ENCODE results near the gene SKAP2.

Gene SKAP2

GRCh38 chr7:26792576-26792975 is 71.8 kb downstream of the SKAP2 start:
- Histone ChIP-seq H3K4me3 (ENCODE audit: insufficient read length, low read depth) (no peak overlapping the region), H3K4me1 (ENCODE audit: insufficient read depth, insufficient read length) (no peaks in the 10 kb centered on the region), H3K9ac (ENCODE audit: insufficient read length, low read depth) (no peak overlapping the region), H3K9me3 (ENCODE audit: insufficient read depth, low read length) (no peaks in the 10 kb centered on the region), H3K36me3 (ENCODE audit: insufficient read depth, insufficient read length, low read length) (no peaks in the 10 kb centered on the region), H3K27me3 (ENCODE audit: insufficient read depth, insufficient read length) (no peaks in the 10 kb centered on the region)
- TF ChIP-seq SUZ12 (IDR thresholded peaks at IDR 0.05; ENCODE audit: extremely low read depth, insufficient read depth, insufficient read length) = no peak
- no peak for TF ChIP-seq YY1 (IDR thresholded peaks at IDR 0.05; ENCODE audit: insufficient read depth, insufficient read length)
- no peak for TF ChIP-seq ZNF274 (IDR thresholded peaks at IDR 0.05; ENCODE audit: low read depth, low read length)
- DNase-seq (ENCODE audit: low read depth, low spot score) = no peak

GRCh38 chr7:26792006-26792405 is 72.4 kb downstream of the SKAP2 start:
- no peaks in the 10 kb centered on the region for H3K27me3 ChIP-seq (ENCODE audit: insufficient read depth, insufficient read length)
- H3K4me1 ChIP-seq (ENCODE audit: insufficient read depth, insufficient read length) = no peaks in the 10 kb centered on the region
- no peak for DNase-seq (ENCODE audit: low read depth, low spot score)
- no peak overlapping the region for H3K4me3 ChIP-seq (ENCODE audit: insufficient read length, low read depth)
- H3K36me3 ChIP-seq (ENCODE audit: insufficient read depth, insufficient read length, low read length) = no peaks in the 10 kb centered on the region
- H3K9ac ChIP-seq (ENCODE audit: insufficient read length, low read depth) = no peak overlapping the region
- TF ChIP-seq YY1 (IDR thresholded peaks at IDR 0.05; ENCODE audit: insufficient read depth, insufficient read length) = no peak
- TF ChIP-seq SUZ12 (IDR thresholded peaks at IDR 0.05; ENCODE audit: extremely low read depth, insufficient read depth, insufficient read length) = no peak
- TF ChIP-seq ZNF274 (IDR thresholded peaks at IDR 0.05; ENCODE audit: low read depth, low read length) = no peak
- H3K9me3 ChIP-seq (ENCODE audit: insufficient read depth, low read length) = no peaks in the 10 kb centered on the region

GRCh38 chr7:26789481-26790184 is 74.8 kb downstream of the SKAP2 start:
- Histone ChIP-seq H3K4me1 (ENCODE audit: insufficient read depth, insufficient read length) (no peaks in the 10 kb centered on the region), H3K9ac (ENCODE audit: insufficient read length, low read depth) (no peak overlapping the region), H3K36me3 (ENCODE audit: insufficient read depth, insufficient read length, low read length) (no peaks in the 10 kb centered on the region), H3K9me3 (ENCODE audit: insufficient read depth, low read length) (no peaks in the 10 kb centered on the region), H3K4me3 (ENCODE audit: insufficient read length, low read depth) (no peak overlapping the region), H3K27me3 (ENCODE audit: insufficient read depth, insufficient read length) (no peaks in the 10 kb centered on the region)
- DNase-seq (ENCODE audit: low read depth, low spot score) = no peak
- TF ChIP-seq ZNF274 (IDR thresholded peaks at IDR 0.05; ENCODE audit: low read depth, low read length) = no peak
- TF ChIP-seq SUZ12 (IDR thresholded peaks at IDR 0.05; ENCODE audit: extremely low read depth, insufficient read depth, insufficient read length) = no peak
- TF ChIP-seq YY1 (IDR thresholded peaks at IDR 0.05; ENCODE audit: insufficient read depth, insufficient read length) = no peak

GRCh38 chr7:26787701-26788100 is 76.7 kb downstream of the SKAP2 start:
- Histone ChIP-seq H3K9me3 (ENCODE audit: insufficient read depth, low read length) (no peaks in the 10 kb centered on the region), H3K36me3 (ENCODE audit: insufficient read depth, insufficient read length, low read length) (no peaks in the 10 kb centered on the region), H3K27me3 (ENCODE audit: insufficient read depth, insufficient read length) (no peaks in the 10 kb centered on the region), H3K4me3 (ENCODE audit: insufficient read length, low read depth) (no peak overlapping the region), H3K9ac (ENCODE audit: insufficient read length, low read depth) (no peak overlapping the region), H3K4me1 (ENCODE audit: insufficient read depth, insufficient read length) (no peaks in the 10 kb centered on the region)
- no peak for DNase-seq (ENCODE audit: low read depth, low spot score)
- TF ChIP-seq SUZ12 (IDR thresholded peaks at IDR 0.05; ENCODE audit: extremely low read depth, insufficient read depth, insufficient read length) (no peak), ZNF274 (IDR thresholded peaks at IDR 0.05; ENCODE audit: low read depth, low read length) (no peak), YY1 (IDR thresholded peaks at IDR 0.05; ENCODE audit: insufficient read depth, insufficient read length) (no peak)

GRCh38 chr7:26784118-26784517 is 80.3 kb downstream of the SKAP2 start:
- peak; percentile 54 for DNase-seq (ENCODE audit: low read depth, low spot score)
- H3K27me3 ChIP-seq (ENCODE audit: insufficient read depth, insufficient read length) = no peaks in the 10 kb centered on the region
- no peak for TF ChIP-seq YY1 (IDR thresholded peaks at IDR 0.05; ENCODE audit: insufficient read depth, insufficient read length)
- TF ChIP-seq SUZ12 (IDR thresholded peaks at IDR 0.05; ENCODE audit: extremely low read depth, insufficient read depth, insufficient read length) = no peak
- no peak for TF ChIP-seq ZNF274 (IDR thresholded peaks at IDR 0.05; ENCODE audit: low read depth, low read length)
- no peak overlapping the region for H3K9ac ChIP-seq (ENCODE audit: insufficient read length, low read depth)
- H3K36me3 ChIP-seq (ENCODE audit: insufficient read depth, insufficient read length, low read length) = no peaks in the 10 kb centered on the region
- H3K4me1 ChIP-seq (ENCODE audit: insufficient read depth, insufficient read length) = no peaks in the 10 kb centered on the region
- H3K4me3 ChIP-seq (ENCODE audit: insufficient read length, low read depth) = no peak overlapping the region
- H3K9me3 ChIP-seq (ENCODE audit: insufficient read depth, low read length) = no peaks in the 10 kb centered on the region

GRCh38 chr7:26782501-26782900 is 81.9 kb downstream of the SKAP2 start:
- TF ChIP-seq YY1 (IDR thresholded peaks at IDR 0.05; ENCODE audit: insufficient read depth, insufficient read length) (no peak), ZNF274 (IDR thresholded peaks at IDR 0.05; ENCODE audit: low read depth, low read length) (no peak), SUZ12 (IDR thresholded peaks at IDR 0.05; ENCODE audit: extremely low read depth, insufficient read depth, insufficient read length) (no peak)
- Histone ChIP-seq H3K9me3 (ENCODE audit: insufficient read depth, low read length) (no peaks in the 10 kb centered on the region), H3K9ac (ENCODE audit: insufficient read length, low read depth) (no peak overlapping the region), H3K27me3 (ENCODE audit: insufficient read depth, insufficient read length) (no peaks in the 10 kb centered on the region), H3K36me3 (ENCODE audit: insufficient read depth, insufficient read length, low read length) (no peaks in the 10 kb centered on the region), H3K4me3 (ENCODE audit: insufficient read length, low read depth) (no peak overlapping the region), H3K4me1 (ENCODE audit: insufficient read depth, insufficient read length) (no peaks in the 10 kb centered on the region)
- DNase-seq (ENCODE audit: low read depth, low spot score) = no peak

- no peaks in the 10 kb centered on the region for H3K36me3 ChIP-seq (ENCODE audit: insufficient read depth, insufficient read length, low read length)
- TF ChIP-seq YY1 (IDR thresholded peaks at IDR 0.05; ENCODE audit: insufficient read depth, insufficient read length) (no peak), ZNF274 (IDR thresholded peaks at IDR 0.05; ENCODE audit: low read depth, low read length) (no peak), SUZ12 (IDR thresholded peaks at IDR 0.05; ENCODE audit: extremely low read depth, insufficient read depth, insufficient read length) (no peak)
- no peak overlapping the region for H3K4me3 ChIP-seq (ENCODE audit: insufficient read length, low read depth)
- no peaks in the 10 kb centered on the region for H3K27me3 ChIP-seq (ENCODE audit: insufficient read depth, insufficient read length)
- DNase-seq (ENCODE audit: low read depth, low spot score) = no peak
- H3K4me1 ChIP-seq (ENCODE audit: insufficient read depth, insufficient read length) = no peaks in the 10 kb centered on the region
- H3K9me3 ChIP-seq (ENCODE audit: insufficient read depth, low read length) = no peaks in the 10 kb centered on the region
- H3K9ac ChIP-seq (ENCODE audit: insufficient read length, low read depth) = no peak overlapping the region
Measured at GRCh38 chr7:26779978-26780595, 84.3 kb downstream of the SKAP2 start.

All from NT2/D1 (cell line).